Measurements from ENCODE around the gene NES.

GRCh38 chr1:156682166-156682890 is 5.1 kb upstream of the NES start:
- TF ChIP-seq CTCF (IDR thresholded peaks at IDR 0.05; ENCODE audit: low read length) = no peak
- TF ChIP-seq EZH2phosphoT487 (IDR thresholded peaks at IDR 0.05; ENCODE audit: low read length) = no peak

Measured in MM.1S (cell line).